Testis (tissue), 3 donors: ENCODE measurements around the gene SULT2B1. TPM values are rescaled to one million over a fixed set of nuclear protein-coding genes. Genes with fewer than 3 reads are reported as not detected.
A peak's percentile ranks its signal among the peaks of the same experiment; 100 is the strongest.

ENCODE experiments used
- DNase-seq: peaks from one replicate; pipeline ENCODE4 v3.0.0-alpha.2; 2019
- H3K27ac ChIP-seq, 2 donors: fragments of 200-600 bp; sonication (generic); one replicate each; pipeline ENCODE4 v1.5.1; 2019
- H3K27me3 ChIP-seq: fragments of 200-600 bp; sonication (generic); one replicate; pipeline ENCODE4 v1.5.1; 2019
- H3K36me3 ChIP-seq: fragments of 200-600 bp; sonication (generic); one replicate; pipeline ENCODE4 v1.5.1; 2017; ENCODE audit warnings: low read depth; ENCODE audit errors: missing control alignments
- H3K4me1 ChIP-seq: fragments of 200-600 bp; sonication (generic); one replicate; pipeline ENCODE4 v1.5.1; 2019
- H3K4me3 ChIP-seq, 2 donors: fragments of 200-600 bp; sonication (generic); one replicate each; pipeline ENCODE4 v1.5.1; 2017 to 2019
- H3K9me3 ChIP-seq: fragments of 200-600 bp; sonication (generic); one replicate; pipeline ENCODE4 v1.5.1; 2017
- CTCF ChIP-seq, 3 experiments: fragments of 450-650 bp in 2 of 3; fragments of 200-600 bp in 1 of 3; sonication (generic) in 1 of 3; IDR thresholded peaks; one replicate each; pipeline ENCODE4 v1.5.1; 2016 to 2019; ENCODE audit warnings: antibody characterized with exemption in 3 of 3, mild to moderate bottlenecking in 2 of 3, moderate library complexity in 1 of 3
- POLR2A ChIP-seq: fragments of 450-650 bp; IDR thresholded peaks from one replicate; pipeline ENCODE4 v1.6.1; 2017; ENCODE audit warnings: antibody characterized with exemption, mild to moderate bottlenecking, moderate library complexity
- WGBS, 2 donors: methylation state at CpG; one replicate each; pipeline ENCODE4 v1.1.5; 2018; 5-methylcytosine and 5-hydroxymethylcytosine counted together
- intact Hi-C: fragments of 100-400 bp; cut with DNase I; formaldehyde crosslinking; loops from one replicate; pipeline ENCODE4 v1.15.1; 2023; ENCODE audit warnings: low total_unique reads
- polyA plus RNA-seq: library from polyadenylated mRNA; stranded (reverse); fragments of 350-450 nt; fragmentation: Illumina TruSeq; extraction: RNeasy Lipid Tissue Mini Kit (QIAGEN cat#74804); gene quantifications from one replicate; pipeline ENCODE4 v1.2.3, GENCODE V29; 2014; ENCODE audit warnings: low read depth, low replicate concordance; ENCODE audit not compliant: insufficient read depth
- total RNA-seq, 2 donors: library from RNA; depleted of rRNA; stranded (reverse); fragments of >200 nt; gene quantifications; one replicate each; pipeline ENCODE4 v1.2.3, GENCODE V29; 2016

The SULT2B1 gene
- total and polyA plus RNA-seq, 3 donors from 2014 or later = 1.0 to 1.4 (median 1.1) TPM

GRCh38 chr19:48644355-48644754 is 92.4 kb downstream of the SULT2B1 start:
- intact Hi-C loops = loop anchor here (10.0 kb wide), 1 partner anchor 200 kb away; no protein-coding TSS in a partner anchor
- DNase-seq = no peak
- Histone ChIP-seq H3K9me3 (no peaks in the 10 kb centered on the region), H3K4me1 (peaks cover 17% of the 10 kb centered on the region), H3K36me3 (no peaks in the 10 kb centered on the region), H3K27me3 (no peaks in the 10 kb centered on the region), H3K27ac (peak overlapping the region in 1 of 2 donors; percentile 92), H3K4me3 (peak overlapping the region in 1 of 2 donors; percentile 66)
- no peak for TF ChIP-seq CTCF (IDR thresholded peaks at IDR 0.05)
- WGBS, 2 donors = 48 to 56% methylated on average over 4 of the region's 4 CpGs

- H3K36me3 ChIP-seq = no peaks in the 10 kb centered on the region
- 1 to 2% methylated on average over 16 to 25 of the region's 25 CpGs for WGBS, 2 donors
- H3K4me1 ChIP-seq = peaks cover 17% of the 10 kb centered on the region
- intact Hi-C loops = loop anchor here (10.0 kb wide), 1 partner anchor 200 kb away; no protein-coding TSS in a partner anchor
- H3K4me3 ChIP-seq = peak overlapping the region; percentile 49 to 66
- H3K9me3 ChIP-seq = no peaks in the 10 kb centered on the region
- no peaks in the 10 kb centered on the region for H3K27me3 ChIP-seq
- DNase-seq = peak; percentile 92
- TF ChIP-seq POLR2A = no peak
- peak in 1 of 3 experiments; percentile 7 for TF ChIP-seq CTCF (IDR thresholded peaks at IDR 0.05)
- peak overlapping the region; percentile 92 to 96 for H3K27ac ChIP-seq
Observed at GRCh38 chr19:48644839-48645619, 93.1 kb downstream of the SULT2B1 start.

GRCh38 chr19:48645620-48646000 is 93.6 kb downstream of the SULT2B1 start:
- no peaks in the 10 kb centered on the region for H3K36me3 ChIP-seq
- peak overlapping the region; percentile 92 to 96 for H3K27ac ChIP-seq
- H3K9me3 ChIP-seq = no peaks in the 10 kb centered on the region
- TF ChIP-seq POLR2A = no peak
- TF ChIP-seq CTCF (IDR thresholded peaks at IDR 0.05) = no peak
- peak overlapping the region; percentile 49 to 66 for H3K4me3 ChIP-seq
- intact Hi-C loops = loop anchor here (10.0 kb wide), 1 partner anchor 199 kb away; no protein-coding TSS in a partner anchor
- DNase-seq = no peak
- H3K27me3 ChIP-seq = no peaks in the 10 kb centered on the region
- peaks cover 17% of the 10 kb centered on the region for H3K4me1 ChIP-seq
- 0 to 2% methylated on average over 6 of the region's 6 CpGs for WGBS, 2 donors

GRCh38 chr19:48646001-48646721 is 94.2 kb downstream of the SULT2B1 start, which contains the start of gene CA11:
Gene CA11 (minus strand): TSS chr19:48646187. CDS start chr19:48645632, 555 bp downstream.
- WGBS, 2 donors = 0% methylated on average over 21 to 32 of the region's 33 CpGs
- H3K4me3 ChIP-seq = peak within 1 kb of the TSS; percentile 49 to 66
- H3K27ac ChIP-seq = peak within 1 kb of the TSS; percentile 92 to 96
- H3K27me3 ChIP-seq = no peaks in the 10 kb centered on the region
- H3K9me3 ChIP-seq = no peaks in the 10 kb centered on the region
- peaks cover 17% of the 10 kb centered on the region for H3K4me1 ChIP-seq
- DNase-seq = peak; percentile 90
- TF ChIP-seq POLR2A (no peak), CTCF (IDR thresholded peaks at IDR 0.05) (peak; percentile 84 to 92 (median 88))
- H3K36me3 ChIP-seq = no peaks in the 10 kb centered on the region
- intact Hi-C loops = loop anchor here (10.0 kb wide), 1 partner anchor 199 kb away; no protein-coding TSS in a partner anchor
